HepG2 (cell line): ENCODE measurements around the gene SPTY2D1. TPM values are rescaled to one million over a fixed set of nuclear protein-coding genes. Genes with fewer than 3 reads are reported as not detected.

ENCODE experiments used
- ASH2L ChIP-seq: fragments of 300-600, 200-600 bp; sonication (generic); IDR thresholded peaks from 2 replicates; pipeline ENCODE4 v1.7.0; 2017; ENCODE audit warnings: low read depth, mild to moderate bottlenecking, moderate library complexity, mixed read lengths, low read length; ENCODE audit not compliant: insufficient read length
- BORCS8-MEF2B ChIP-seq: sonication (generic); formaldehyde crosslinking; IDR thresholded peaks from 2 replicates; pipeline ENCODE4 v1.8.0; 2022; ENCODE audit warnings: mild to moderate bottlenecking, missing genetic modification reagents
- DMAP1 ChIP-seq: IDR thresholded peaks from 2 replicates; pipeline ENCODE4 v1.6.1; 2016
- EHMT2 ChIP-seq: fragments of 200-600 bp; sonication (generic); IDR thresholded peaks from 2 replicates; pipeline ENCODE4 v1.7.0; 2017; ENCODE audit warnings: antibody characterized with exemption, low read depth, low read length, borderline replicate concordance
- FOSL2 ChIP-seq: sonication (generic); formaldehyde crosslinking; IDR thresholded peaks from 2 replicates; pipeline ENCODE4 v1.4.0; 2020; ENCODE audit warnings: missing genetic modification reagents
- FOXP1 ChIP-seq, 2 experiments: fragments of 450-650 bp in 1 of 2; IDR thresholded peaks; 2 replicates each; pipeline ENCODE4 v1.6.1; 2017 to 2018; ENCODE audit warnings: antibody characterized with exemption in 1 of 2
- GATAD1 ChIP-seq: IDR thresholded peaks from 2 replicates; pipeline ENCODE4 v1.6.1; 2016; ENCODE audit warnings: missing genetic modification reagents, missing compliant biosample characterization
- GFI1 ChIP-seq: sonication (generic); formaldehyde crosslinking; IDR thresholded peaks from 2 replicates; pipeline ENCODE4 v1.5.0; 2020; ENCODE audit warnings: missing genetic modification reagents, mild to moderate bottlenecking, borderline replicate concordance
- HOXA5 ChIP-seq: sonication (generic); formaldehyde crosslinking; IDR thresholded peaks from 2 replicates; pipeline ENCODE4 v1.4.0; 2020; ENCODE audit warnings: missing genetic modification reagents
- ISL2 ChIP-seq: sonication (generic); formaldehyde crosslinking; IDR thresholded peaks from 2 replicates; pipeline ENCODE4 v1.5.0; 2020; ENCODE audit warnings: missing genetic modification reagents
- MAFK ChIP-seq, 2 experiments: IDR thresholded peaks in 1 of 2; conservative IDR thresholded peaks in 1 of 2; 2 replicates each; pipeline ENCODE4 v1.6.1; 2011; ENCODE audit warnings: improper control_type of control experiment in 2 of 2, low read length in 2 of 2
- NFKB2 ChIP-seq: sonication (generic); formaldehyde crosslinking; IDR thresholded peaks from 2 replicates; pipeline ENCODE4 v1.4.0; 2020; ENCODE audit warnings: missing genetic modification reagents, borderline replicate concordance
- NR2F6 ChIP-seq, 2 experiments: IDR thresholded peaks; 2 replicates each; pipeline ENCODE4 v1.6.1; 2016; ENCODE audit warnings: antibody characterized with exemption in 1 of 2, mild to moderate bottlenecking in 1 of 2
- PITX1 ChIP-seq: sonication (generic); formaldehyde crosslinking; IDR thresholded peaks from 2 replicates; pipeline ENCODE4 v1.5.1; 2020; ENCODE audit warnings: mild to moderate bottlenecking, missing genetic modification reagents
- SPEN ChIP-seq: sonication (generic); formaldehyde crosslinking; IDR thresholded peaks from 2 replicates; pipeline ENCODE4 v1.5.1; 2020; ENCODE audit warnings: low read depth, mild to moderate bottlenecking, missing genetic modification reagents
- TBP ChIP-seq: sonication (generic); formaldehyde crosslinking; IDR thresholded peaks from 2 replicates; pipeline ENCODE4 v1.5.0; 2020; ENCODE audit warnings: missing genetic modification reagents
- TCF12 ChIP-seq, 2 experiments: fragments of 450-650 bp in 1 of 2; sonication (generic) in 1 of 2; formaldehyde crosslinking in 1 of 2; IDR thresholded peaks; 2 replicates each; pipeline versions ENCODE4 v1.6.1 to v1.8.0; 2017 to 2022; ENCODE audit warnings: antibody characterized with exemption in 1 of 2, mild to moderate bottlenecking in 1 of 2, missing genetic modification reagents in 1 of 2, moderate library complexity in 1 of 2
- ZNF230 ChIP-seq: sonication (generic); formaldehyde crosslinking; IDR thresholded peaks from 2 replicates; pipeline ENCODE4 v1.4.0; 2020; ENCODE audit warnings: mild to moderate bottlenecking, missing genetic modification reagents
- ZNF530 ChIP-seq: sonication (generic); formaldehyde crosslinking; IDR thresholded peaks from 2 replicates; pipeline ENCODE4 v1.5.0; 2020; ENCODE audit warnings: low read depth, mild to moderate bottlenecking, missing genetic modification reagents
- polyA plus RNA-seq, 8 experiments: library from polyadenylated mRNA; depleted of rRNA in 3 of 8; stranded (reverse) in 7 of 8; unstranded in 1 of 8; fragments of >200 nt; fragmentation: Illumina TruSeq in 4 of 8; extraction: Trizol in 4 of 8; gene quantifications; 2 replicates each; pipeline versions ENCODE4 v1.2.1 to v1.2.3, GENCODE V29; 2011 to 2016; ENCODE audit warnings: low read depth in 4 of 8, missing spikeins in 1 of 8, mixed read lengths in 1 of 8; ENCODE audit not compliant: insufficient read depth in 1 of 8
- total RNA-seq, 5 experiments: library from RNA; depleted of rRNA; stranded (reverse); fragments of >200 nt; fragmentation: Illumina TruSeq; extraction: Trizol; gene quantifications; 2 replicates each; pipeline ENCODE4 v1.2.3, GENCODE V29; 2016; ENCODE audit warnings: low read depth in 1 of 5
- TF ChIP-seq, protein P1 (sequence below): sonication (generic); formaldehyde crosslinking; IDR thresholded peaks from 2 replicates; pipeline ENCODE4 v1.5.0; 2020; ENCODE audit warnings: mild to moderate bottlenecking, missing genetic modification reagents, borderline replicate concordance
- TF ChIP-seq, protein P2 (sequence below): sonication (generic); formaldehyde crosslinking; IDR thresholded peaks from 2 replicates; pipeline ENCODE4 v1.5.0; 2020; ENCODE audit warnings: mild to moderate bottlenecking, missing genetic modification reagents, borderline replicate concordance

SPTY2D1 gene
- total and polyA plus RNA-seq, 2 of the 13 experiments (the other 11 are each of a cell fraction or from before 2014, with no cell fraction given), result 6.9 to 14.8 TPM

DNA sequence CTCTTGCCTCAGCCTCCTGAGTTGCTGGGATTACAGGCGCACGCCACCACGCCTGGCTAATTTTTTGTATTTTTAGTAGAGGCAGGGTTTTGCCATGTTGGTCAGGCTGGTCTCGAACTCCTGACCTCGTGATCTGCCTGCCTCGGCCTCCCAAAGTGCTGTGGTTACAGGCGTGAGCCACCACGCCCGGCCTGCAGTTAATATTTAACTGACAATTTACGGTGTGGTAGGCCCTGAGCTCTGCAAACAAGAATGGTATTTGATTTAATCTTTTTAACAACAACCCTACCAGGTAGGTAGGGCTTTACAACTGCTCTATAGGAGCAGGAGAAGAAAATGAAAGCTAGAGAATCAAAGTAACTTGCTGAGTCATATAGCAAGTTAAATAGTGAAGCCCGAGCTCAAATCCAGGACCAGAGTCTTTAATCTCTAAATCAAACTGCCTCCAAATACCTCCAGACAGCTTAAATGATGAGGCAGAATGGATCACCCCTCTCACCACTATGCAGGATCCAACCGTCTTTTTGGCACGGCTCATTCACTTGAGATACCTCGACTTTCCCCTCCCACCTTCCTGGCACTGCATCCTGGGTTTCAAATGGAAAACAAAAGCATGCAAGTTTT, 55.1 kb downstream of the SPTY2D1 start (continued):
- TF ChIP-seq NFKB2 (no peak; the same call in 1 of the 2 replicates), ISL2 (CRISPR knock-in tag) (peak; percentile 46; the same call in 1 of the 2 replicates), NR2F6 (IDR thresholded peaks at IDR 0.05) (no peak), NR2F6 (CRISPR knock-in tag; IDR thresholded peaks at IDR 0.05) (no peak), SPEN (CRISPR knock-in tag) (no peak), MAFK (conservative IDR thresholded peaks at IDR 0.05 in 1 of 2, IDR thresholded peaks at IDR 0.05 in 1 of 2; ENCODE audit: low read length in 2 of 2) (peak; percentile 53 to 70), EHMT2 (no peak), GATAD1 (CRISPR knock-in tag) (no peak; the same call in 1 of the 2 replicates), ZNF230 (CRISPR knock-in tag) (no peak), TCF12 (IDR thresholded peaks at IDR 0.05) (no peak), TCF12 (CRISPR knock-in tag; IDR thresholded peaks at IDR 0.05) (no peak), ASH2L (peak; percentile 52), FOXP1 (IDR thresholded peaks at IDR 0.05) (no peak), FOXP1 (CRISPR knock-in tag; IDR thresholded peaks at IDR 0.05) (peak; percentile 21; the same call in 1 of the 2 replicates), DMAP1 (no peak), GFI1 (CRISPR knock-in tag) (peak; percentile 63; the same call in 1 of the 2 replicates), BORCS8-MEF2B (CRISPR knock-in tag) (no peak), TBP (CRISPR knock-in tag) (no peak), HOXA5 (CRISPR knock-in tag) (peak; percentile 53; the same call in 1 of the 2 replicates), FOSL2 (CRISPR knock-in tag) (peak; percentile 36; the same call in 1 of the 2 replicates), ZNF530 (CRISPR knock-in tag) (no peak), PITX1 (peak; percentile 83; the same call in 1 of the 2 replicates)
- TF ChIP-seq, protein P1, sequence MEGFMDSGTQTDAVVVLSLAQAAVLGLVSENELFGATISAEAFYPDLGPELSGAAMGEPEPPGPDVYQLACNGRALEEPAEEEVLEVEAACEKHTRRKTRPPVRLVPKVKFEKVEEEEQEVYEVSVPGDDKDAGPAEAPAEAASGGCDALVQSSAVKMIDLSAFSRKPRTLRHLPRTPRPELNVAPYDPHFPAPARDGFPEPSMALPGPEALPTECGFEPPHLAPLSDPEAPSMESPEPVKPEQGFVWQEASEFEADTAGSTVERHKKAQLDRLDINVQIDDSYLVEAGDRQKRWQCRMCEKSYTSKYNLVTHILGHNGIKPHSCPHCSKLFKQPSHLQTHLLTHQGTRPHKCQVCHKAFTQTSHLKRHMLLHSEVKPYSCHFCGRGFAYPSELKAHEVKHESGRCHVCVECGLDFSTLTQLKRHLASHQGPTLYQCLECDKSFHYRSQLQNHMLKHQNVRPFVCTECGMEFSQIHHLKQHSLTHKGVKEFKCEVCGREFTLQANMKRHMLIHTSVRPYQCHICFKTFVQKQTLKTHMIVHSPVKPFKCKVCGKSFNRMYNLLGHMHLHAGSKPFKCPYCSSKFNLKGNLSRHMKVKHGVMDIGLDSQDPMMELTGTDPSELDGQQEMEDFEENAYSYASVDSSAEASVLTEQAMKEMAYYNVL (CRISPR knock-in tag), result 0 out of 2 replicates have a peak, but pooled peaks have one; percentile 43
- TF ChIP-seq, protein P2, sequence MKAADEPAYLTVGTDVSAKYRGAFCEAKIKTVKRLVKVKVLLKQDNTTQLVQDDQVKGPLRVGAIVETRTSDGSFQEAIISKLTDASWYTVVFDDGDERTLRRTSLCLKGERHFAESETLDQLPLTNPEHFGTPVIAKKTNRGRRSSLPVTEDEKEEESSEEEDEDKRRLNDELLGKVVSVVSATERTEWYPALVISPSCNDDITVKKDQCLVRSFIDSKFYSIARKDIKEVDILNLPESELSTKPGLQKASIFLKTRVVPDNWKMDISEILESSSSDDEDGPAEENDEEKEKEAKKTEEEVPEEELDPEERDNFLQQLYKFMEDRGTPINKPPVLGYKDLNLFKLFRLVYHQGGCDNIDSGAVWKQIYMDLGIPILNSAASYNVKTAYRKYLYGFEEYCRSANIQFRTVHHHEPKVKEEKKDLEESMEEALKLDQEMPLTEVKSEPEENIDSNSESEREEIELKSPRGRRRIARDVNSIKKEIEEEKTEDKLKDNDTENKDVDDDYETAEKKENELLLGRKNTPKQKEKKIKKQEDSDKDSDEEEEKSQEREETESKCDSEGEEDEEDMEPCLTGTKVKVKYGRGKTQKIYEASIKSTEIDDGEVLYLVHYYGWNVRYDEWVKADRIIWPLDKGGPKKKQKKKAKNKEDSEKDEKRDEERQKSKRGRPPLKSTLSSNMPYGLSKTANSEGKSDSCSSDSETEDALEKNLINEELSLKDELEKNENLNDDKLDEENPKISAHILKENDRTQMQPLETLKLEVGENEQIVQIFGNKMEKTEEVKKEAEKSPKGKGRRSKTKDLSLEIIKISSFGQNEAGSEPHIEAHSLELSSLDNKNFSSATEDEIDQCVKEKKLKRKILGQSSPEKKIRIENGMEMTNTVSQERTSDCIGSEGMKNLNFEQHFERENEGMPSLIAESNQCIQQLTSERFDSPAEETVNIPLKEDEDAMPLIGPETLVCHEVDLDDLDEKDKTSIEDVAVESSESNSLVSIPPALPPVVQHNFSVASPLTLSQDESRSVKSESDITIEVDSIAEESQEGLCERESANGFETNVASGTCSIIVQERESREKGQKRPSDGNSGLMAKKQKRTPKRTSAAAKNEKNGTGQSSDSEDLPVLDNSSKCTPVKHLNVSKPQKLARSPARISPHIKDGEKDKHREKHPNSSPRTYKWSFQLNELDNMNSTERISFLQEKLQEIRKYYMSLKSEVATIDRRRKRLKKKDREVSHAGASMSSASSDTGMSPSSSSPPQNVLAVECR (CRISPR knock-in tag), result peak; percentile 51; the same call in 1 of the 2 replicates
